Measurements from ENCODE around the gene RNF111.

The RNF111 gene

GRCh38 chr15:59001946-59002345 is 14.5 kb downstream of the RNF111 start:
- no peak for DNase-seq

- DNase-seq, result peak; percentile 92
Observed at GRCh38 chr15:59002418-59002859, 15.0 kb downstream of the RNF111 start.

- no peak for DNase-seq
Observed at GRCh38 chr15:59005579-59005978, 18.1 kb downstream of the RNF111 start.

GRCh38 chr15:59008086-59008485 is 20.6 kb downstream of the RNF111 start:
- no peak for DNase-seq

- DNase-seq, result no peak
Observed at GRCh38 chr15:59011262-59011952, 23.9 kb downstream of the RNF111 start.

- DNase-seq, result no peak
Observed at GRCh38 chr15:59013246-59013873, 25.9 kb downstream of the RNF111 start.

GRCh38 chr15:59014068-59014467 is 26.6 kb downstream of the RNF111 start:
- DNase-seq, result no peak

GRCh38 chr15:59017449-59017848 is 30.0 kb downstream of the RNF111 start:
- DNase-seq, result peak; percentile 62

GRCh38 chr15:59018833-59019232 is 31.4 kb downstream of the RNF111 start:
- no peak for DNase-seq

GRCh38 chr15:59020322-59020721 is 32.9 kb downstream of the RNF111 start:
- DNase-seq, result no peak

- no peak for DNase-seq
Observed at GRCh38 chr15:59022188-59022587, 34.7 kb downstream of the RNF111 start.

- no peak for DNase-seq
Observed at GRCh38 chr15:59026207-59026606, 38.7 kb downstream of the RNF111 start.

GRCh38 chr15:59028387-59028955 is 41.0 kb downstream of the RNF111 start:
- DNase-seq, result no peak

GRCh38 chr15:59029554-59029953 is 42.1 kb downstream of the RNF111 start:
- DNase-seq, result no peak

- no peak for DNase-seq
Observed at GRCh38 chr15:59035201-59035600, 47.7 kb downstream of the RNF111 start.

- no peak for DNase-seq
Observed at GRCh38 chr15:59039225-59039624, 51.8 kb downstream of the RNF111 start.

GRCh38 chr15:59042041-59042440 is 54.6 kb downstream of the RNF111 start:
- DNase-seq, result no peak

- no peak for DNase-seq
Observed at GRCh38 chr15:59048897-59049296, 61.4 kb downstream of the RNF111 start.

- no peak for DNase-seq
Observed at GRCh38 chr15:59051873-59052861, 64.7 kb downstream of the RNF111 start.

- no peak for DNase-seq
Observed at GRCh38 chr15:59052915-59053407, 65.5 kb downstream of the RNF111 start.

GRCh38 chr15:59053482-59053881 is 66.0 kb downstream of the RNF111 start:
- no peak for DNase-seq

GRCh38 chr15:59059076-59059597 is 71.7 kb downstream of the RNF111 start:
- no peak for DNase-seq

GRCh38 chr15:59060348-59060747 is 72.9 kb downstream of the RNF111 start:
- no peak for DNase-seq
